NCI-H446 (cell line): Measurements from ENCODE around the gene MEGF11.
A peak's percentile ranks its signal among the peaks of the same experiment; 100 is the strongest.
"Not testable (repeated sequence)": the region's sequence is repeated elsewhere in the genome, so short reads cannot be mapped to it uniquely, and the experiment has no call there.

Experiments used
- DNase-seq, 2 experiments: peaks; one replicate each; lab custom pipeline; 2025; lab: John Stamatoyannopoulos, UW

MEGF11 gene

DNA sequence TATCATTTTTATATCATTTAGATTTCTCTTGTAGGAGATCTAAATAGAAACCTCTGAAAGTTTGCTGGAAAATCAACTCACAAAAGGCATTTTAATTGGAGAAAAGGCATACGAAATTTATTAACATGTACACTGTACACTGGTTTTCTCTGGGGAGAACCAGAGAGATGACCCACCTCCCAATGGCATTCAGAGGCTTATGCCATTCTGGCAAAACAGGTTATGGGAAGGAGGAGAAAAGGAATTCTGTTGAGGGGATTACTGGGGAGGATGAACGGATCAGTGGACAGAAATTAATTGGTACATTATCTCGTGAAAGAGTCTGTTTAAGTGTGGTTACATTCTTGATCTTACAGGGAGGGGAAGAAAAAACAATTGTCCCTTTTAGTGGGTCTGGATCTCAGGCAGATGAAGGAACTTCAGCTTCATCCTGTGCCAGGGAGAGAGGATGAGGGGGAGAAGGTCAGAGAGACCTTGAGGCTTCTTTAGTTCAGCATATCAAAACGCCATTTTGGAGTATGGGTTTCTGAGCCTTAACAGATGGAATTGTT, 367.8 kb downstream of the MEGF11 start:
- DNase-seq = no peak

DNA sequence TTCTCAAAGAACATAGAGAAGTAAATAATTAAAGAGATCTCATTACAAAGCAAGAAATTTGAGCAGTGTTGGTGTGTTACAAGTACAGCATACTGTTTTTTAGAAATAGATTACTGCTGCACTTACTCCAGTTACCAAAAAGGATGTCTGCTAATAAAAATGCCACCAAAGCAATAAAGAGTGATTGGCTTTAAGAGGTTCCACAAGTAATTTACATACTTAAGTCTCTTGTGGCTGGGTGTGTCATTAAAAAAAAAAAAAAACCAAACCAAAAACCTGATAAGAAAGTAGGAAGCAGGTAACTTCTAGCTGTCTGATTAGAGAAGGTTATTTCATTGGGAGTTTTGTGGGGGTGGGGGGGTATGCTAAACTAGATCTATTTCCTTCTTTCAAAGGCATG, 369.0 kb downstream of the MEGF11 start:
- DNase-seq = no peak

DNA sequence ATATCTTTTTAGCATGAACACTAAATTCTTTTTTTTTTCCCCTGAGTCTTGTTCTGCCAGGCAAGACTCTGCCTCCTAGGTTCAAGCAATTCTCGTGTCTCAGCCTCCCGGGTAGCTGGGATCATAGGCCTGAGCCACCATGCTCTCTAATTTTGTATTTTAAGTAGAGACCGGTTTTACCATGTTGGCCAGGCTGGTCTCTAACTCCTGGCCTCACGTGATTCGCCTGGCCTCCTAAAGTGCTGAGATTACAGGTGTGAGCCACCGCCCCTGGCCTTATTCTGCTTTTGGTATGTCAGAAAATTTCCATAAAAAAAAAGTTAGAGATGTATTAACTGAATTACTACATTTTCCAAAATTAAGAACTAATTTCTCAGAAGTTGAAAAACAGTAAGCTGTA, 370.0 kb downstream of the MEGF11 start:
- DNase-seq = no peak

DNA sequence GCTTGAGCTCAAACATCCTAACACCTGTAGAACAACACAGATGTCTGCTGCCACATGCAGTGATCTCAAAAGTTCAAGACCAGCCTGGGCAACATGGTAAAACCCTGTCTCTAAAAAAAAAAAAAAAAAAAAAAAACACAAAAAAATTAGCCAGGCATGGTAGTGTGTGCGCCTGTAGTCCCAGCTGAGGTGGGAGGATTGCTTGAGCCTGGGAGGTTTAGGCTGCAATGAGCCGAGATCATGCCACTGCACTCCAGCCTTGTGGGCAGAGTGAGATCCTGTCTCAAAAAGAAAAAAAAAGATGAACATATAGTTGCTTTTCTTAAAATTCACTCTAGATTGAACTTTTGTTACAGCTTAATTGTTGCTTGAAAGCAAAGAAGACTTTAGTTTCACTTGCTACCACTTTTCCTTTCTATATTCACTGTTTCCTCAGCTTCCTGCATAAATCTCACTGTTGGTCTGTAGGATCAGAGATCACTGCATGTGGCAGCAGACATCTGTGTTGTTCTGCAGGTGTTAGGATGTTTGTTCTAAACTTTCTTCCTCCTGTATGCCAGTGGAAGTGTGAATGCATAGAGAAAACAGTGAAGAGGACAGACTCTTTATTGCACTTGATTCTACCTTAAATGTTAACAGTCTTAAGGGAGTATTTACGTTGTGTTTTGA, 371.6 kb downstream of the MEGF11 start:
- no peak for DNase-seq

DNA sequence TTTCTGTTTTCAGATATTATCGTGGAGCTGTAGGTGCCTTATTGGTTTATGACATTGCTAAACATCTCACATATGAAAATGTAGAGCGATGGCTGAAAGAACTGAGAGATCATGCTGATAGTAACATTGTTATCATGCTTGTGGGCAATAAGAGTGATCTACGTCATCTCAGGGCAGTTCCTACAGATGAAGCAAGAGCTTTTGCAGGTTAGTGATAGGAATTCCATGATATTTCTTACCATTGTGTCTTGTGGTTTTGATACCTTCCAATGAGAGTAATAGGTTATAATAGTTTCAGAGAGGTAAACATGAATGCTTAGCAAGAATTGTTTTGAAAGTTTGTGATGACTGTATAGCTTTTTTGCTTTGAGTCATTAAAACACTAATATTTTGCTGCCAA, 375.8 kb downstream of the MEGF11 start:
- DNase-seq = no peak

DNA sequence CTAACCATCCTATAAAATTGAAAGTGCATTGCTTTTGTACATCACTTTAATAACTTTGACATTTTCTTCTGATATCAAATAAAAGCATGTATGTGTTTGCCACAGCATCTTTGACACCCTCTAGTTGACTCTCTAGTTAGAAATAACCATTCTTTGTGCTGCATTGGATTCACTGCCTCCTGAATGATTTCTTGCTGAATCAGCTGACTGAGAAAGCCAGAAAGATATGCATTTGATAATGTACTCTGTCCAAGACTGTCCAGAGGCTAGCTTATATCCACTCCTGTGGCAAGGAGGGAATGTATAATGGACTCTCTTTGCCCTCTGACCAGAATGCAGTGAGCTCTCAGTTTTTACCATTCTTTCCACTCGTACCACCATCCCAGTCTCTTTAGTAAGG, 378.1 kb downstream of the MEGF11 start:
- DNase-seq = no peak

DNA sequence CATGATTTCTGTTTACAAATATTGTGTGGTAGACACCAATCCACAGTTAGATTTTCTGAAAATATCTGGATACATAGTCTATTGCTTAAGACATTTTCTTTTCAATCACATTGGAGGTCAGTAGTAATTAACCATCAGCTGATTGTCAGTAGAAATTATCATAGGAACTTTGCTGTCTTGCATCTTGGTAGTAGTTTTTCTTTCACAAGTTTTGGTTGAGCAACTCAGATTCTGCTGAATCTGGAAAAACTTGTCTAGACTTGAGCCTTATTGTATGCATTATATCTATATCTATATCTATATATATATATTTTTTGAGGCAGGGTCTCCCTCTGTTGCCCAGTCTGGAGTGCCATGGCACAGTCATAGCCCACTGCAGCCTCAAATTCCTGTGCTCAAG, 380.3 kb downstream of the MEGF11 start:
- no peak for DNase-seq

DNA sequence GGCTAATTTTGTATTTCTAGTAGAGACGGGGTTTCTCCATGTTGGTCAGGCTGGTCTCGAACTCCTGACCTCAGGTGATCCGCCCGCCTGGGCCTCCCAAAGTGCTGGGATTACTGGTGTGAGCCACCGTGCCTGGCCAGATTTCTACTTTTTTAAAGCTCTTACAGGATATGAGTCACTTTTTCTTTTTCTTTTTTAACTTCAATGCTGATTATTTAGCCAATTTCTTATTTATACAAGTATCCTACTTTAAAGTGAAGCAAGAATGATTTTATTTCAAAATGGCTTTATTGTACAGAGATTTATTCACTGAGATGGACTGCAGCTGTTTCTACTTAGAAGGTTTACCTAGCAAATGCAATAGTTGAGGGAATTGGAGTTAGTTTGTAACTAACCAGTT, 381.0 kb downstream of the MEGF11 start:
- DNase-seq = not testable (repeated sequence)

DNA sequence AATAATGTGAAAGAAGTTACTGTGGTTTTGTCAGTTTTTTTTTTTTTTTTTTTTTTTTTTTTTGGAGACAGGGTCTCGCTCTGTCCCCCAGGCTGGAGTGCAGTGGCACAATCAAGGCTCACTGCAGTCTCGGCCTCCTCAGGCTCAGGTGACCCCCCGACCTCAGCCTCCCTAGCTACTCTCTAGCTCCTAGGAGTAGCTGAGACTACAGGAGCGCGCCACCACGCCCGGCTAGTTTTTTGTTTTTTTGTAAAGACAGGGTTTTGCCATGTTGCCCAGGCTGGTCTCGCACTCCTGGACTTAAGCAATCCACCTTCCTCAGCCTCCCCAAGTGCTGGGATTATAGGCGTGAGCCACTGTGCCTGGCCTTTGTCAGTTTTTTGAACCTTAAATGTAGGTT, 381.7 kb downstream of the MEGF11 start:
- not testable (repeated sequence) for DNase-seq

DNA sequence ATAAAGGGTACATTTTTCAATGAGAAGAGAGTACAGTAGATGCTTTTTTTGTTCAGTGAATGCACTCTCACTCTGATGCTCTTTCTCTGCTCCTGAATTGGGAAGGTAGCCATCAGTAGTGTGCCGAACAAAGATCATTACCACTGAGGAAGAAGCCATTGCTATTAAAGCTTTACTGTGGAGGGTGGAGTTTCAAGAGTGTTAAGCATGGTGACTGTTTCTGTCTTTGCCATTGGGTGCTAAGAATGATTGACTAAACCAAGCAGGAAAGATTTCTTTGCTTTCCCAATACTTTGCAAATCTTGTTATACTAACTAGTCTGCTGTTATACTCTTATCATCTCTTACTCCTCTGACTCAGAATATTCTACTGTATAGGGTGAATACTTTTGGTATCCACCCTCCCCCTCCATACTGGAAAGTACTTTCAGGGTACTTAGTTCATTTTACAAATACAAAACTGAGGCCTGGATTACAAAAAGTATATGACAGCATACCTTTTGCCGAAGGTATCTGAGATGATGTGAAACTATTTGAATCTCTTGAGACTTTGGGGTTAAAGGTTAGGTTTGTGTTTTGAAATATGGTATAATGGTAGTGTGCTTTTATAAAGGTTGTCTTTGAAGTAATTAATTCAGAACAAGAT, 382.5 kb downstream of the MEGF11 start:
- peak in 1 of 2 experiments; percentile 18 for DNase-seq

DNA sequence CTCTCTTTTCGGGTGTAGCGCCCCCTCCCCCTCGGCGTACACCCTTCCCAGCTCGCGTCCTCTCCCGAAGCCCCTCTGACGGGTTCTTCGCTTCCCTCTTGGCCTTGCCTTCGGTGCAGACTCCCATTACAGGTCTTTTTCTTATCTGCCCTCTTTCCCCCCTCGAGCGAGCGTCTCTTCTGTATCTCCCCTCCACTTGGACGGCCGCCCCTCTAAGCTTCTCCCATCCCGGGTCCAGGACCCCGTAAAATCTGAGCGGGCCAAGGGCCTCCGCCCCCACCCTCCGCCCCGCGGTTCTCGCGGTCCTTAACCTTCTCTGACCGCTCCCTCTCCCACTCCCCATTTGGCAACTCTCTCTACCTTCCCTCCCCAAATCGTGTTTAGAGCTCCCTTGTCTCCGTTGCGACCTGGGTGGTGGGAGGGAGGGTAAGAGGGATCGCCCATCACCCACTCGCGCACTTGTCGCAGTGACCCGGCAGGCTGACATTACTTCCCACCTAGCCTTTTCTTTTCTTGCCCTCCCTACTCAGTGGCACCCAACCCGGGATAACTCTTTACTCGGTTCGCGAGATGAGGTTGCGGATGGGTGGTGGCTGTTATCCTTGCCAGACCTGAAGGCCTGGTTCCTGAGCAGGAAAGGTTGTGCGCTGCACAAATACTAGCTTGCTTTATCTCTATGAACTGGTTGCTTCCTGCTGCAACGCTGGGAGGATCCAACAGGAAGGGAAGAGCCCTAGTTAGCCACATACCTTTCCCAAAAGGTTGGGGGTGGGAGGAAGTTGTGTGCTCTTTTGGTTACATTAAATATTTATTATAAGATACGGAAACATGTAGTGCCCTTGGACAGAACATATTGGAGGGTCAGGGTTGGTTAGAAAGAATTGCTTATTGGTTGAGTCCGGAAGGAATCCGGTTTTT, 383.3 kb downstream of the MEGF11 start:
- DNase-seq = peak in 1 of 2 experiments; percentile 14

DNA sequence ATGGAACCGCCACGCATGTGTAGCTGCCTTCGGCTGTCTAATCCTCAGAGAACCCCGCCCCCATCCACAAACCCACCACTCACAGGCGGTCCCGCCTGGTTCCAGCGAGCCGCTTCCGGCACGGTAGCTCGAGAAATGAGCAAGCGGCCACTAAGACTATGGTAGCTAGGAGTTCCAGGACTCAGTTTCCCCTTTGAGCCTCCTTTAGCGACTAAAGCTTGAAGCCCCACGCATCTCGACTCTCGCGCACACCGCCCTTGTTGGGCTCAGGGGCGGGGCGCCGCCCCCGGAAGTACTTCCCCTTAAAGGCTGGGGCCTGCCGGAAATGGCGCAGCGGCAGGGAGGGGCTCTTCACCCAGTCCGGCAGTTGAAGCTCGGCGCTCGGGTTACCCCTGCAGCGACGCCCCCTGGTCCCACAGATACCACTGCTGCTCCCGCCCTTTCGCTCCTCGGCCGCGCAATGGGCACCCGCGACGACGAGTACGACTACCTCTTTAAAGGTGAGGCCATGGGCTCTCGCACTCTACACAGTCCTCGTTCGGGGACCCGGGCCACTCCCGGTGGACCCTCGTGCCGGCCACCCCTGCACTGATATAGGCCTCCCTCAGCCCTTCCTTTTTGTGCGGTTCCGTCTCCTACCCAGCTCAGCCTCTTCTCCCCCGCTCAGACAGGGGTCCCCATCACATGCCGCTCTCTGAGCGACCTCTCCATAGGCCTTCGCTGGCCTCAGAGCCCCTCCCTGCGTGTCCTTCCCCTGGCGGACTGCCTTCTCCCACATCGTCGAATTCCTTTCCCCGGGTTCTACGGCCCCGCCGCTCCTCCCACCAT, 384.2 kb downstream of the MEGF11 start, which contains the start of gene RAB11A:
Gene RAB11A (plus strand): TSS at position 366 of the 828 bp plus-strand sequence. CDS start 95 bp downstream, at position 461.
- peak; percentile 85 to 95 for DNase-seq

DNA sequence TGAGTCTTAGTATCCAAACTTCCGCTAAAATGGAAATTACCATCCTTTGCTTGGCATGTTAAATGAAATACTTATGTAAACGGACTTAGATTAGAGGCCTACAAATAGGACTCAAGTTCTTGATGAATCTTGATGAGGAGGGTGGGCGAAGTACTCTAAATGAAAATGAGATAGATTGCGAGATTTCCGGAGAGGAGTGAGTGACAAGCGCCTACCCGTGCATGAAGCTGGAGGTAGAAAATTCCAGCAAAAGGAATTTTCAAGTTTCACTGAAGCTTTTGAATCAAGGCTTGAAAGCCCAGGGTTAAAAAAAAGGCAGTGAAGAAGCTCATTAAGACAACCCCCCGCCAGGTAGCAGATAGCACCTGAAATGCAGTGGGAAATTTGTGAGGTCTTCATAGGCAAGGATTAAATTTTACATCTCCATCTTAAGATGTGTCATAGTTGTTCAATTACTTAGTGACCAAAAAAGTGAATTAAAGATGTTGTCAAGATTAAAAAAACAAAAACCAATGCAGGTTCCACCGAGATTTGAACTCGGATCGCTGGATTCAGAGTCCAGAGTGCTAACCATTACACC, 384.9 kb downstream of the MEGF11 start:
- DNase-seq = peak in 1 of 2 experiments; percentile 46

DNA sequence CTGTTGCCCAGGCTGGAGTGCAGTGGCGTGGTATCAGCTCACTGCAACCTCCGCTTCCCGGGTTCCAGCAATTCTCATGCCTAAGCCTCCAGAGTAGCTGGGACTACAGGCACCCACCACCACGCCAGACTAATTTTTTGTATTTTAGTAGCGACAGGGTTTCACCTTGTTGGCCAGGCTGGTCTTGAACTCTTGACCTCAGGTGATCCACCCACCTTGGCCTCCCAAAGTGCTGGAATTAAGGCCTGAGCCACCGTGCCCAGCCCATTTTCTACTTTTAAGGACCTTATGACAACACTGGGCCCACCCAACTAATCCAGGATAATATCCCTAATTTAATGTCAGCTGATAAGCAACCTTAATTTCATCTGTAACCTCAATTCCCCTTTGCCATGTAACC, 385.6 kb downstream of the MEGF11 start:
- DNase-seq = not testable (repeated sequence)

DNA sequence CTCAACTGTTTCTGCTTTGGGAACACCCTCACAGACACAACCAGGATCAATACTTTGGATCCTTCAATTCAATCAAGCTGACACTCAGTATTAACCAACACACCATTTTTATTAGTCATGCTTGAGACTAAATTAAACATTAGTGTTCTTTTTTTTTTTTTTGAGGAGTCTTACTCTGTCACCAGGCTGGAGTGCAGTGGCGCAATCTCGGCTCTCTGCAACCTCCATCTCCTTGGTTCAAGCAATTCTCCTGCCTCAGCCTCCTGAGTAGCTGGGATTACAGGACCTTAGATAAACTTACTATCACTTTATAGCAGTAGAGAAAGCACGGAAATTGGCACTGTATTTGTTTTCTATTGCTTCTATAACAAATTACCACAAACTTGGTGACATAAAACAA, 386.3 kb downstream of the MEGF11 start:
- DNase-seq = no peak

DNA sequence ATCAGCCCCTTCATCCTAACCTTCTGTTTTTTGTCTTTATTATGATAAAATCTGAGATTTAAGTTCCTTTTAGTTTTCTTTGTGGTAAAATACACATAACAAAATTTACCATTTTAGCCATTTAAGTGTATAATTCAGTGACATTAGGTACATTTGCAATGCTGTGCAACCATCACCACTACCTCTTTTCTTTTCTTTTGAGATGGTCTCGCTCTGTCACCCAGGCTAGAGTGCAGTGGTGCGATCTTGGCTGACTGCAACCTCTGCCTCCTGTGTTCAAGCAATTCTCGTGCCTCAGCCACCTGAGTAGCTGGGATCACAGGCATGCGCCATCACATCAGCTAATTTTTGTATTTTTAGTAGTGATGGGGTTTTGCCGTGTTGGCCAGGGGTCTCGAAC, 390.4 kb downstream of the MEGF11 start:
- DNase-seq = no peak

DNA sequence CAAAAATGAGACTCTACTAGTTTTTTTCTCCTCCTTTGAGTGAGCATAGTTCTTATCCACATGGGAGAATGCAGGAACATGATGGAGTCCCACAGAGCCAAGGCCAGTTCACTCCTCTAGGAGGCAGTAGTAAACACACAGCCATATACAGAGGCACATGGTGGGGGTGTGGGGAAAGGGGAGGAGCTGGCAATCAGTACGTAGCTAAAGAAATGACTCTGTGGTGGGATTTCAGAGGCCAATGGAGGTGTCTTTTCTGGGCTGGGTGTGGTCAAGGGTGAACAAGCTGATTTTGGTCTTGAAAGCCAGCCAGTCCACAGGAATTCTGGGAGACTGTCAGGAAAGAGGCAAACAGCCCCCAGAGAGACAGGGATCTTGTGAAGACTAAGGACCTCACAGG, 390.9 kb downstream of the MEGF11 start:
- peak; percentile 42 to 67 for DNase-seq

DNA sequence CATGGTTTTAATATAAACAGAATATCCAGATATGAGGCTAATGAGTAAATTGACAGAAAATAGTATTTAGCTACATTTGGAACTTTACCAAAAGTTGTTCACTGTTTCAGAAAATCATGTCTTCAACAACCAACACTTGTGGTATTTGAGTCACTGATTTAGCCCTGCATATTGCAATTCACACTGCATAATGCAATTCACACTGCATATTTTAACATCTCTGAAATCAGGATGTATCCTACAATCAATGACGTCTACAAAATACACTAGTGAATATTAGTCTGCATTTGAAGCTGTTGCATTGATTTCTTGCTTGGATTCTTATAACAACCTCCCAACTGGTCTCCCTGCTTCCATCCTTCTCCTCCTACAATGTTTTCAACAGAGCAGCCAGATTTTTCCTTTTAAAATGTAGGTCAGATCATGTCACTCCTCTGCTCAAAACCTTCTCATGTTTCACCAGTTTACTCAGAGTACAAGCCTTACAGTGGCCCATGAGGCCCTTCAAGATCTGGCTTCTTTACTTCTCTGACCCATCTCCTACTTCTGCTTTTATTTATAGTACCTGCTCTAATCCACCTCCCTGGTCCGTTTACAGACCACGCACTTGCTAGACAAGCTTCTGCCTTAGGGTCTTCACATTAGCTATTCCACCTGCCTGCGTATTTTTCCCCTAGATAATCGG, 395.7 kb downstream of the MEGF11 start:
- no peak for DNase-seq

DNA sequence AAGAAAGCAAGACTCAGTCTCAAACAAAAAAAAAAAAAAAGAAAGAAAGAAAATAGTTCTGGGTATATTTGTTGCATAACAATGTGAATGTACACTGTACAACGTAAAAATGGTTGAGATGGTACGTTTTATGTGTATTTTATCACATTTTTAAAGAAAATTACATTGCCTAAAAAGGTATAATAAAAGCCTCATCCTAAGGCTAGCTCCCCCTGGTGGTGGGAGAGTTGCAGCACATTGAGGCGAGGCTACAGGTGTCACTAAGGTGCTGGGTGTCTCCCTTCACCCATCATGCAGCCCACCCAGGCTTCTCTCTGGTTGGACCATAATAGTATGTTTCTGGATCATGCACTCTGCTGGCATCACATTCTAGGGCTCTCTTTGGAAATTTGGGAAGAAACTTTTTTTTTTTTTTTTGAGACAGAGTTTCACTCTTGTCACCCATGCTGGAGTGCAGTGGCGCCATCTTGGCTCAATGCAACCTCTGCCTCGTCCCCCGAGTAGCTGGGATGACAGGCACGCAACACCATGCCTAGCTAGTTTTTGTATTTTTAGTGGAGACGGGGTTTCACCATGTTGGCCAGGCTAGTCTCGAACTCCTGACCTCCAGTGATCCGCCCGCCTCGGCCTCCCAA, 396.6 kb downstream of the MEGF11 start:
- peak; percentile 5 to 65 for DNase-seq

DNA sequence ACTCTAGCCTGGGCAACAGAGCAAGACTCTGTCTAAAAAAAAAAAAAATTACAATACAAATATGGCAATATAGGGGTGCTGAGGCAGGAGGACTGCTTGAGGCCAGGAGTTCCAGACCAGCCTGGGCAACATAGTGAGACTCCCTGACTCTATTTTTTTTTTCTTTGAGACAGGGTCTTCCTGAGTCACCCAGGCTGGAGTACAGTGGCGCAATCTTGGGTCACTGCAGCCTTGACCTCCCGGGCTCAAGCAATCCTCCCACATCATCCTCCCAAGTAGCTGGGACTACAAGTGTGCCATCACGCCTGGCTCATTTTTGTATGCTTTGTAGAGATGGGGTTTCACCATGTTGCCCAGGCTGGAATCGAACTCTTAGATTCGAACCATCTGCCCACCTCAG, 401.6 kb downstream of the MEGF11 start:
- no peak for DNase-seq
